ENCODE measurements around the gene PARD6G. TPM values are rescaled to one million over a fixed set of nuclear protein-coding genes. Genes with fewer than 3 reads are reported as not detected.
A peak's percentile ranks its signal among the peaks of the same experiment; 100 is the strongest.

PARD6G gene
- total RNA-seq, 1 experiment from 2014 or later: 5.4 TPM

DNA sequence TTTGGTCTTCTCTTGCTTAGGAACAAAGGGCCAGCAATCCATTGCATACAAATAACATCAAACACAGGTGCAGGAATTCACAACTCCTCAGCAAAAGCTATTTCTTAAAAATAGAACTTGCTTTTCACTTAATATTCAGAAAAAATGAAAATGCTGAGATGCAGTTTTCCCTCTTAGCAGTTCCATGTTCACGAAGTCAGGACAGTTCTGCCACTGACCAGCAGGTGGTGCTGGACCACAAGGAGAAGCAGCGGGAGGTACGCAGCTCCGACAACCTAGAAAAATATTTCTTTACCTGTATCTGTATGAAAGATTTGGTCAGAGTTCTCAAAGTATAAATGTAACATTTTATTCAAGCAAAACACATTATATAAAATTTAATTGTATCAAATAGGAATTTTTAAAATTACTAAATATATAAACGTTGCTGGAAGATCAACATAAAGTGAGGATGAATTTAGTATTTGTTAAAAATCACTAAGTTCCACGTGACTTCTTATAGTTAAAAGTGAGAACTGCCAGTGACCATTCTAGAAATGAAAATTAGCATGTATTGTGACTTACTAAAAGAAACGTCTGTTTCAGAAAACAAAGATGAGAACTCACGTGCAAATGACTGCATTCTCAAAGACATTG lies 89.5 kb downstream of the PARD6G start:
- Histone ChIP-seq H3K36me3 (ENCODE audit: low read depth, low read length) (no peaks in the 10 kb centered on the region; the same call in 1 of the 2 replicates), H3K9me3 (ENCODE audit: low read length) (no peaks in the 10 kb centered on the region), H3K9ac (ENCODE audit: low read length) (no peak overlapping the region), H3K79me2 (ENCODE audit: low read length) (no peaks in the 10 kb centered on the region), H2AFZ (ENCODE audit: low read length) (no peak overlapping the region), H4K20me1 (ENCODE audit: low read length) (no peaks in the 10 kb centered on the region; the same call in 1 of the 2 replicates), H3F3A (ENCODE audit: low read length, unreplicated experiment) (no peaks in the 10 kb centered on the region), H3K4me2 (ENCODE audit: low read length) (no peak overlapping the region), H3K27me3 (ENCODE audit: low read length) (no peaks in the 10 kb centered on the region), H3K4me3 (ENCODE audit: low read length) (no peak overlapping the region), H3K9me2 (replicated peaks; ENCODE audit: low read length) (no peaks in the 10 kb centered on the region), H3K4me1 (ENCODE audit: insufficient read depth, low read length) (no peaks in the 10 kb centered on the region), H3K27ac (ENCODE audit: low read length) (no peak overlapping the region)
- ATAC-seq (peak; percentile 82), DNase-seq (peak; percentile 81)
- POLR2A ChIA-PET (ENCODE audit: unreplicated experiment): no interaction called here
- CTCF ChIA-PET: interaction anchor here (0.5 to 1.6 kb wide), 2 partner anchors 88 to 100 kb away, joined by 3 to 4 read pairs; no protein-coding TSS in a partner anchor
- no TSS peak for BruUV-seq (replicated peaks)
- intact Hi-C loops (cut with micrococcal nuclease): no loop called here
- TF ChIP-seq, protein P1, sequence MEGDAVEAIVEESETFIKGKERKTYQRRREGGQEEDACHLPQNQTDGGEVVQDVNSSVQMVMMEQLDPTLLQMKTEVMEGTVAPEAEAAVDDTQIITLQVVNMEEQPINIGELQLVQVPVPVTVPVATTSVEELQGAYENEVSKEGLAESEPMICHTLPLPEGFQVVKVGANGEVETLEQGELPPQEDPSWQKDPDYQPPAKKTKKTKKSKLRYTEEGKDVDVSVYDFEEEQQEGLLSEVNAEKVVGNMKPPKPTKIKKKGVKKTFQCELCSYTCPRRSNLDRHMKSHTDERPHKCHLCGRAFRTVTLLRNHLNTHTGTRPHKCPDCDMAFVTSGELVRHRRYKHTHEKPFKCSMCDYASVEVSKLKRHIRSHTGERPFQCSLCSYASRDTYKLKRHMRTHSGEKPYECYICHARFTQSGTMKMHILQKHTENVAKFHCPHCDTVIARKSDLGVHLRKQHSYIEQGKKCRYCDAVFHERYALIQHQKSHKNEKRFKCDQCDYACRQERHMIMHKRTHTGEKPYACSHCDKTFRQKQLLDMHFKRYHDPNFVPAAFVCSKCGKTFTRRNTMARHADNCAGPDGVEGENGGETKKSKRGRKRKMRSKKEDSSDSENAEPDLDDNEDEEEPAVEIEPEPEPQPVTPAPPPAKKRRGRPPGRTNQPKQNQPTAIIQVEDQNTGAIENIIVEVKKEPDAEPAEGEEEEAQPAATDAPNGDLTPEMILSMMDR (conservative IDR thresholded peaks at IDR 0.05; ENCODE audit: low read depth, low read length): peak; percentile 89
- TF ChIP-seq EZH2 (IDR thresholded peaks at IDR 0.05; ENCODE audit: low read length, unreplicated experiment) (no peak), EZH2phosphoT487 (IDR thresholded peaks at IDR 0.05; ENCODE audit: borderline replicate concordance, low read length) (no peak)

DNA sequence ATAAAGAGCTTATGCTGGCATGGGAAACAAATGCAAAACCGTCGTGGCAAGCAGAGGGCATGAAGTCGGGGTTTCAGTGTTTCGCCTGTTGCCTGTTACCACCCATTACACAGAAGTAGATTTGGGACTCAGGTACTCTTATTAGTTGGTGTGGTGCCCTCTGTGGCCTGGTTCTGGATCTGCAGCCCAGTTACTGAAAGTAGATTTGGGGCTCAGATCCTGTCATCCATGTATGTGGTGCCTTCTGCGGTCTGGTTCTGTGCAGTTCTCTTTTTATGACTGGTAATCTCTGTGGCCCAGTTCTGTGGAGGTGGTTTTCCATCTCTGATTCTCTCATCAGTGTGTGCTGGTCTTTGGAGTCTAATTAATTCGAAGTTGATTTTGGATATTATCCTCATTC lies 93.0 kb downstream of the PARD6G start:
- Histone ChIP-seq H3K4me1 (ENCODE audit: insufficient read depth, low read length) (no peaks in the 10 kb centered on the region), H3K27ac (ENCODE audit: low read length) (no peak overlapping the region), H3K9me3 (ENCODE audit: low read length) (no peaks in the 10 kb centered on the region), H3K4me2 (ENCODE audit: low read length) (no peak overlapping the region), H2AFZ (ENCODE audit: low read length) (no peak overlapping the region), H3F3A (ENCODE audit: low read length, unreplicated experiment) (no peaks in the 10 kb centered on the region), H3K9me2 (replicated peaks; ENCODE audit: low read length) (no peaks in the 10 kb centered on the region), H3K4me3 (ENCODE audit: low read length) (no peak overlapping the region), H3K79me2 (ENCODE audit: low read length) (no peaks in the 10 kb centered on the region), H4K20me1 (ENCODE audit: low read length) (no peaks in the 10 kb centered on the region; the same call in 1 of the 2 replicates), H3K27me3 (ENCODE audit: low read length) (no peaks in the 10 kb centered on the region), H3K36me3 (ENCODE audit: low read depth, low read length) (no peaks in the 10 kb centered on the region), H3K9ac (ENCODE audit: low read length) (no peak overlapping the region)
- ChIA-PET CTCF (no interaction called here), POLR2A (ENCODE audit: unreplicated experiment) (no interaction called here)
- ATAC-seq: peak; percentile 77
- intact Hi-C loops (cut with micrococcal nuclease): no loop called here
- DNase-seq: peak; percentile 50
- TF ChIP-seq, protein P1 (conservative IDR thresholded peaks at IDR 0.05; ENCODE audit: low read depth, low read length): peak; percentile 64
- TF ChIP-seq EZH2phosphoT487 (IDR thresholded peaks at IDR 0.05; ENCODE audit: borderline replicate concordance, low read length): no peak
- no TSS peak for BruUV-seq (replicated peaks)

DNA sequence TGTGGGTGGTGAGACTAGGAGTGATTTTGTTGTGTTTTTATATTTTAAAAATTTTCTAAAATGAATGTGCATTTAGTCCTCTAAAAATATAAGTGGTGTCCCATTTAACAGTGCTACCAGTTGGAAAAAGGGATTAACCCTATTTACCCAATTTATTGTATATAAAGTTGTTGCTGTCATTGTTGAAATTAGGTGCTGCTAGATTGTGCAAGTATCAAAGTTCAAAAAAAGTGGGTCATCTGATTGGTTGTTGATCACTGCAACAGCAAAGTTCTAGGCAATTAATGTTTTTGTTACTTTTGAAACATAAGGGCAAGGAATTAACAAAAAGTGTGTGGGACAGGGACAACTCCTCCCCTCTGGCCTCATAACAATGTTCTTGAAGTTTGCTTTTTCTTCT lies 97.6 kb downstream of the PARD6G start:
- ATAC-seq (no peak), DNase-seq (no peak)
- Histone ChIP-seq H3K27ac (ENCODE audit: low read length) (no peak overlapping the region), H3K4me1 (ENCODE audit: insufficient read depth, low read length) (no peaks in the 10 kb centered on the region), H3K9me2 (replicated peaks; ENCODE audit: low read length) (no peaks in the 10 kb centered on the region), H3K4me2 (ENCODE audit: low read length) (peak overlapping the region; percentile 90; the same call in 1 of the 2 replicates), H3K4me3 (ENCODE audit: low read length) (no peak overlapping the region), H3K79me2 (ENCODE audit: low read length) (no peaks in the 10 kb centered on the region), H3F3A (ENCODE audit: low read length, unreplicated experiment) (no peaks in the 10 kb centered on the region), H3K36me3 (ENCODE audit: low read depth, low read length) (no peaks in the 10 kb centered on the region), H3K9me3 (ENCODE audit: low read length) (no peaks in the 10 kb centered on the region), H4K20me1 (ENCODE audit: low read length) (no peaks in the 10 kb centered on the region), H3K9ac (ENCODE audit: low read length) (no peak overlapping the region), H3K27me3 (ENCODE audit: low read length) (no peaks in the 10 kb centered on the region), H2AFZ (ENCODE audit: low read length) (no peak overlapping the region)
- no TSS peak for BruUV-seq (replicated peaks)
- ChIA-PET CTCF (no interaction called here), POLR2A (ENCODE audit: unreplicated experiment) (no interaction called here)
- intact Hi-C loops (cut with micrococcal nuclease): loop anchor here (5.0 kb wide), 2 partner anchors 37 to 217 kb away; no protein-coding TSS in a partner anchor
- TF ChIP-seq, protein P1 (conservative IDR thresholded peaks at IDR 0.05; ENCODE audit: low read depth, low read length): no peak
- TF ChIP-seq EZH2 (IDR thresholded peaks at IDR 0.05; ENCODE audit: low read length, unreplicated experiment): no peak
- no peak for TF ChIP-seq EZH2phosphoT487 (IDR thresholded peaks at IDR 0.05; ENCODE audit: borderline replicate concordance, low read length)

Measured in PC-3 (cell line).